ENCODE data around the gene BPNT1.
A peak's percentile ranks its signal among the peaks of the same experiment; 100 is the strongest.
"Not testable (repeated sequence)": the region's sequence is repeated elsewhere in the genome, so short reads cannot be mapped to it uniquely, and the experiment has no call there.

BPNT1 gene

GRCh38 chr1:220089650-220090556 is at the start of gene BPNT1:
BPNT1 (minus strand) TSS chr1:220089788; CDS start chr1:220079846, 9,942 bp downstream.
- peak; percentile 91 for DNase-seq (ENCODE audit: low read depth)

- DNase-seq (ENCODE audit: low read depth): no peak
Observed at GRCh38 chr1:220137019-220137786, 47.6 kb upstream of the BPNT1 start.

GRCh38 chr1:220135755-220136154 is 46.2 kb upstream of the BPNT1 start:
- DNase-seq (ENCODE audit: low read depth): no peak

- no peak for DNase-seq (ENCODE audit: low read depth)
Observed at GRCh38 chr1:220129479-220130210, 40.1 kb upstream of the BPNT1 start.

GRCh38 chr1:220127076-220127475 is 37.5 kb upstream of the BPNT1 start:
- no peak for DNase-seq (ENCODE audit: low read depth)

- DNase-seq (ENCODE audit: low read depth): peak; percentile 64
Observed at GRCh38 chr1:220124542-220124941, 35.0 kb upstream of the BPNT1 start.

GRCh38 chr1:220123889-220124288 is 34.3 kb upstream of the BPNT1 start:
- no peak for DNase-seq (ENCODE audit: low read depth)

- no peak for DNase-seq (ENCODE audit: low read depth)
Observed at GRCh38 chr1:220123066-220123465, 33.5 kb upstream of the BPNT1 start.

GRCh38 chr1:220121791-220122530 is 32.4 kb upstream of the BPNT1 start:
- DNase-seq (ENCODE audit: low read depth): peak; percentile 24

GRCh38 chr1:220119043-220119512 is 29.5 kb upstream of the BPNT1 start:
- DNase-seq (ENCODE audit: low read depth): peak; percentile 66

- peak; percentile 29 for DNase-seq (ENCODE audit: low read depth)
Observed at GRCh38 chr1:220113136-220113695, 23.6 kb upstream of the BPNT1 start.

- not testable (repeated sequence) for DNase-seq (ENCODE audit: low read depth)
Observed at GRCh38 chr1:220112600-220112999, 23.0 kb upstream of the BPNT1 start.

- not testable (repeated sequence) for DNase-seq (ENCODE audit: low read depth)
Observed at GRCh38 chr1:220110473-220110872, 20.9 kb upstream of the BPNT1 start.

GRCh38 chr1:220099826-220100225 is 10.2 kb upstream of the BPNT1 start:
- DNase-seq (ENCODE audit: low read depth): no peak

GRCh38 chr1:220094016-220094911 is 4.7 kb upstream of the BPNT1 start, which contains the start of gene IARS2:
IARS2 (plus strand) TSS chr1:220094132; CDS start chr1:220094217, 85 bp downstream.
- DNase-seq (ENCODE audit: low read depth): peak; percentile 76

- DNase-seq (ENCODE audit: low read depth): no peak
Observed at GRCh38 chr1:220093361-220094015, 3.9 kb upstream of the BPNT1 start.

GRCh38 chr1:220092694-220093093 is 3.1 kb upstream of the BPNT1 start:
- no peak for DNase-seq (ENCODE audit: low read depth)

- DNase-seq (ENCODE audit: low read depth): not testable (repeated sequence)
Observed at GRCh38 chr1:220086261-220086686, 3.3 kb downstream of the BPNT1 start.

- DNase-seq (ENCODE audit: low read depth): peak; percentile 9
Observed at GRCh38 chr1:220084460-220084859, 5.1 kb downstream of the BPNT1 start.

All from amniotic epithelial cell (primary cell).